Stimulated activated naive CD8-positive, alpha-beta T cell treated with anti-CD3 and anti-CD28 coated beads, Interleukin-15, amount 100 ng/mL, for 72 hours (primary cell): Measurements from ENCODE around the gene MYCN.
A peak's percentile ranks its signal among the peaks of the same experiment; 100 is the strongest.

Experiments used
- ATAC-seq: fragments of 150-1000 bp; cut with Tn5 transposase; 2 replicates; pipeline ENCODE4 v1.10.0; 2021; ENCODE audit warnings: mild to moderate bottlenecking, moderate library complexity
- DNase-seq, 2 donors: peaks; one replicate each; pipeline ENCODE4 v3.0.0; 2021 to 2022
- H3K27ac Mint-ChIP-seq, 2 donors: one replicate each; pipeline ENCODE4 v1.8.0; 2022; ENCODE audit warnings: mild to moderate bottlenecking in 2 of 2, mixed read lengths in 2 of 2, moderate library complexity in 2 of 2
- H3K27me3 Mint-ChIP-seq: one replicate; pipeline ENCODE4 v1.8.0; 2022; ENCODE audit warnings: mixed read lengths
- H3K4me1 Mint-ChIP-seq: one replicate; pipeline ENCODE4 v1.8.0; 2022; ENCODE audit warnings: mild to moderate bottlenecking, mixed read lengths
- H3K4me3 Mint-ChIP-seq, 2 donors: one replicate each; pipeline ENCODE4 v1.8.0; 2022; ENCODE audit warnings: mild to moderate bottlenecking in 2 of 2, mixed read lengths in 2 of 2, moderate library complexity in 1 of 2
- H3K9me3 Mint-ChIP-seq, 2 donors: one replicate each; pipeline ENCODE4 v1.8.0; 2022; ENCODE audit warnings: mixed read lengths in 2 of 2

Gene MYCN

DNA sequence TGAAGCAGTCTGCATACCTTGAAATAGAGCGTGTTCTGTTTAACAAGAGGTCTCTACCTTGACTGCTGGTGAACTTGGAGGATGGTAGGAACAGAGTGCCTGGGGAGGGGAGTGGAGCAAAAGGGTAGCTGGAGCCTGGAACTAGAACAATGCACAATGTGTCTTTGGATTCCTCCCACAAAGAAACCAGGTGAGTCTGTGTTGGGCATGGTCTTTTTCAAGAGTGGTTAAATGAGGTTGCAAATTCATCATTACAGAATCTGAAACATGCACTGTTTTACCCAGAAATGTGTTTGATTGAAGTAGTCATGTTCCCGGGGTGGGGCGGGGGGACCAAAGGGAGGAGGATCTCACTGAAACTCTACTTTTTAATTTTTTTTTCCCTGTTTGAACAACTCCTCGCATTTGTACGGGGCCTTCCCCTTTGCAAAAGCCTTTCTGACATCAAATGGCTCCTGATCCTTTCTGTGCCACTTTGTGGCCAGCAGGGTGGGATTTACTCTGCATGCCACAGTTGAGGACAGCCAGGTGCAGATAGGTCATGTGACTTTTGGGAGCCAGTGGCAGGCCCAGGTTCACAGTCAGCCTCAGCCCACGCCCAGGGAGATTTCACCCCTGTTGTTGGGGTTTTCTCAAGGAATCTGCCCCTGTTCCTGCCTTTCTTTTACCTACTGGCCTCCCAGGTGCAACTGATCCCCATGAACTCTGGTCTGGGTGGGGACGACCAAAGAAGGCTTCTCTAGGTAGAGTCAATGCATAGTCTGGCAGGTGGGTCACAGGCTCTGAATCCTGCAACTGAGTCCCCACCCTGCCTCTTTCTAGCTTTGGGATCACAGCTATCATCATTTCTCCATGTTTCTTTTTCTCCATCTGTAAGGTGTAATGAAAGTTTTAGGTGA, 28.2 kb downstream of the MYCN start:
- peak in 1 of 2 donors; percentile 30 for DNase-seq
- H3K4me1 Mint-ChIP-seq = peaks cover 68% of the 10 kb centered on the region
- no peaks in the 10 kb centered on the region for H3K27me3 Mint-ChIP-seq
- H3K9me3 Mint-ChIP-seq = no peaks in the 10 kb centered on the region
- H3K4me3 Mint-ChIP-seq = peak overlapping the region in 1 of 2 donors; percentile 45
- H3K27ac Mint-ChIP-seq = no peak overlapping the region
- peak; percentile 64 for ATAC-seq

DNA sequence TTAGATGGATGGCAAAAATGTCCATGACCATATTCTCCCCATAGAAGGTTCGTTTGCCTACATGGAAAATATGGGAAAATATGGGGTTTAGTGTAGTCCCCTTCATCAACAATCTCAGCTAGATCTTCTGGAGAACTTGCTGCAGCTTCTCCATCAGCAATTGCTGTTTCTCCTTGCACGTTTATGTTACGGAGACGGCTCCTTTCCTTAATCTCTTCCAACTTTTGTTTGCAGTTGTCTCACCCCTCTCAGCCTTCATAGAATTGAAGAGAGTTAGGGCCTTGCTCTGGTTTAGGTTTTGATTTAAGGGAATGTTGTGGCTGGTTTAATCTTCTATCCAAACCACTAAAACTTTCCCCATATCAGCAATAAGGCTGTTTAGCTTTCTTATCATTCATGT, 28.9 kb downstream of the MYCN start:
- no peak for ATAC-seq
- Mint-ChIP-seq H3K9me3 (no peaks in the 10 kb centered on the region), H3K27ac (peak overlapping the region in 1 of 2 donors; percentile 49), H3K4me1 (peaks cover 64% of the 10 kb centered on the region), H3K27me3 (no peaks in the 10 kb centered on the region), H3K4me3 (peak overlapping the region in 1 of 2 donors; percentile 54)
- DNase-seq = no peak

DNA sequence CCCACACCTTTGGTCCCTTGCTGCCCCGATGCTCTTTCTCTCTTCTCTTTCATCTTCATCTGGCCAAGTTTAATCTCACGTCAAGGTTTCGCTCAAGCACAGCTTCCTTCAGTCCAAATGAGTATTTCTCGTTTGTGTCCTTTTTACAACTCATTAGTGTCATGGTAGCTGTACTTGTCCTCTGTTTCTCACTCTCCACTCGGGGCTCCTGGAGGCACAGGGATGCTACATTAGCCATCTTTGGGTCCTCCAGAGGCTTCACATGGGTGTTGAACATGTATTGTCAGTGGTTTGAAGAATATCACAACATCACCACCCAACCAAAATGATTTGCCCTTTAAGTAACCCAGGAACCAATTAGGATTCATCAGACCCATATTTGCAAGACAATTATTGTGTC, 30.4 kb downstream of the MYCN start:
- Mint-ChIP-seq H3K4me3 (no peak overlapping the region), H3K27ac (no peak overlapping the region), H3K27me3 (no peaks in the 10 kb centered on the region), H3K4me1 (peaks cover 53% of the 10 kb centered on the region), H3K9me3 (no peaks in the 10 kb centered on the region)
- DNase-seq (no peak), ATAC-seq (no peak)

DNA sequence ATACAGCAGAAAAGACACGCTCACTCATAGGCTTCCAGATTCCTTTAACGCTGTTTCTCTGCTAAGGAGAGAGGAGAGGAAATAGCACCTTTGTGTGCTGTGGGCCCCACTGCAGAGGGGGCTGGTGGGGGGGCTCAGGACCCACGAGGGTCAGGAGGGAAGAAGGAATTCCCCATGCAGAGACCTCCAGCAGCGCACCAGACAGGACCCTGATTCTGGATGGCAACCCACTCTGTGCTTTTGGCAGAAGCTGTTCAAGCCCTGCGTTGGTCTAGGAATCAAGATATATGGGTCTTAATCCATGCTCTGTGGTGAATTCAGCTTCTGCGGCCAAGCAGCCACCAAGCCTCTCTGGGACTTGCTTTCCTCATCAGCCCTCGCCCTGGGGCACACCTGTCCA, 31.0 kb downstream of the MYCN start:
- Mint-ChIP-seq H3K4me1 (peaks cover 47% of the 10 kb centered on the region), H3K27ac (no peak overlapping the region), H3K9me3 (no peaks in the 10 kb centered on the region), H3K27me3 (no peaks in the 10 kb centered on the region), H3K4me3 (no peak overlapping the region)
- no peak for ATAC-seq
- DNase-seq = no peak

DNA sequence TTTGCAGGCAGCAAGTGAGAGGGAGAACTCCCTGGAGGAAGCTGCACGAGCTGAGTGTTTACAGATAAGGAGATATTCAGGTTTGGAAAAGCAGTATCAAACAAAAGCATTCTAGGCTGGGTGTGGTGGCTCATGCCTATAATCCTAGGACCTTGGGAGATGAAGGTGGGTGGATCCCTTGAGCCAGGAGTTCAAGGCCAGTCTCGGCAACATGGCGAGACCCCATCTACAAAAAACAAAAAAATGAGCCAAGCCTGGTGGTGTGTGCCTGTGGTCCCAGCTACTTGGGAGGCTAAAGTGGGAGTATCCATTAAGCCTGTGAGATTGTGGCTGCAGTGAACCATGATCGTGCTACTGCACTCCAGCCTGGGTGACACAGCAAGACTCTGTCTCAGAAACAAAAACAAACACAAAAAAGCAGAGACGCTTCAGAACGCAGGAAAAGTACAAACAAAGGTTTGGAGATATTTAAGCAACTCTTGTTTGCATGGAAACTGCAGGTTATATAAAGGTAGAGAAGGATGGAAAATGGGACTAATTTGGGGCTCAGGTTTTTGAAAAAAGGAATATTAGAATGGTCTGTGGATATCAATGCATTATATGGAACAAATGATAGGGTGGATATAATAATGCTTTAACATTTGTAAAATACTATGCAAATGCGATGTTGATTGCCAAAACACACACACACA, 31.6 kb downstream of the MYCN start:
- H3K27me3 Mint-ChIP-seq = no peaks in the 10 kb centered on the region
- peaks cover 40% of the 10 kb centered on the region for H3K4me1 Mint-ChIP-seq
- DNase-seq (no peak), ATAC-seq (no peak)
- peak overlapping the region in 1 of 2 donors; percentile 20 for H3K27ac Mint-ChIP-seq
- H3K4me3 Mint-ChIP-seq = no peak overlapping the region
- no peaks in the 10 kb centered on the region for H3K9me3 Mint-ChIP-seq

DNA sequence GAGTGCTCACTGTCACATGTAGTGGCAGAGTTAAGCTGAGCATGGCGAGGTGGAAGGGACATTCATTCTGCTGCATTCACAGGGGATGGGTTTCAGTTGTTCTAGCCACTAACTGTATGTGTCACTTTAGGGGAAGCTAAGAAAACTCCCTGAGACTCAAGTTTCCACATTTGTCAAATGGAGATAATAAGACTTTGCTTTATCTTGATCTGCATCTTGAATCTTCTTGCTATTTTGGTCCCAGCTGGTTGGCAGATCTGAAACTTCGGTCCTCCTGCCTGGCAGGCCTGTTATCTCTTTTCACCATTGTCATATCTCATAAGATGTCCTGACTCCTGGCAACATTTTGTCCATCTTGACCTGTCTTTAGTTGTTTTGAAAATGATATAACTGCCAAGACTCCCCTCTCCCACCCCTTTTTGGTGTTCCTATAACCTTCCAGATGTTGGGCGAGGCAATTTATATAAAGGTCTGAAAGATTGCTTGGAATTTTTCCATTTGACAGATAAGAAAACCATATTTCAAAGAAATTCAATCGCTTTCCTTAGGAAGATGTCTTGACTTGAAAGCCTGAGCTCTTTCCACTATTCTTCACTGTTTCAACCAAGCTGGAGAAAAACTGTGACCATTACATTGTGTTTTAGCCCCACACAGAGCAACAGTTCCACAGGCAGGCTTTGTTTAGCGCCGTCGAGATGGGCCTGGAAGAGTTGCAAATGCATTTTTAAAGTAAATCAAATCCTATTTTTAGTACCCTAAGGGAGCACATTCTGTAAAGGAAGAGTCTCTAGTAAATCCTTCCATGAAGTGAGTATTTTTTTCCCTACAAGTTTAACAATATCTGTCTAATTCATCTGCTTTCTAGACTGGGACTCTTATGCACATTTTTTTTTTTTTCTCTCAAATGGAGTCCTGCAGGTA, 33.4 kb downstream of the MYCN start:
- DNase-seq (peak in 1 of 2 donors; percentile 37), ATAC-seq (peak; percentile 82)

DNA sequence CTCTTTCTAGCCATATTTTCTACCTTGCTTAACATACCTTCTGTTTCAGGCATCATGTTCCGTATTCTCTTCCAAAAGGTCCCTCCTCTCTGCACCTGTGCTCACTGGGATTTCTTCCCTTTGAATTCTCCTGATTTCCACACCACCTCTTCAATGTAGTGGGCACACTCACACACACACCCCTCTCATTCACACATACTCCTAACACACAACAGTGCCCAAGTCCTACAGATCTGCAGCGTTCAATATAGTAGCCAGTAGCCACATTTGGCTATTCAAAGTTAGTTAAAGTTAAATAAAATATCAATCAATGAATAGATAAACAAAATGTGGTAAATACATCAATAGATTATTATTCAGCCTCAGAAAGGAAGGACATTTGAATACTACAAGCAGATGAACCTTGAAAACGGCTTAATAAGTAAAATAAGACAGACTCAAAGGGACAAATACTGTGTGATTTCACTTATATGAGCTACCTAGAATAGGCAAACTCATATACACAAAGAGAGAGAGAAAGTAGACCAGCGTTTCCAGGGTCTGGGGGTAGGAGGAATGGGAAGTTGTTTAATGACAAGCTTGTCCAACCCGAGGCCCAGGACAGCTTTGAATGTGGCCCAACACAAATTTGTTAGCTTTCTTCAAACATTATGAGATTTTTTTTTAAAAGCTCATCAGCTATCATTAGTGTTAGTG, 34.4 kb downstream of the MYCN start:
- peaks cover 13% of the 10 kb centered on the region for H3K4me1 Mint-ChIP-seq
- no peak overlapping the region for H3K27ac Mint-ChIP-seq
- ATAC-seq = no peak
- H3K4me3 Mint-ChIP-seq = no peak overlapping the region
- no peak for DNase-seq
- no peaks in the 10 kb centered on the region for H3K27me3 Mint-ChIP-seq
- no peaks in the 10 kb centered on the region for H3K9me3 Mint-ChIP-seq

More for the DNA sequence above, 33.4 kb downstream of the MYCN start:
- H3K4me3 Mint-ChIP-seq = no peak overlapping the region
- H3K9me3 Mint-ChIP-seq = no peaks in the 10 kb centered on the region
- H3K27me3 Mint-ChIP-seq = no peaks in the 10 kb centered on the region
- peaks cover 23% of the 10 kb centered on the region for H3K4me1 Mint-ChIP-seq
- no peak overlapping the region for H3K27ac Mint-ChIP-seq

DNA sequence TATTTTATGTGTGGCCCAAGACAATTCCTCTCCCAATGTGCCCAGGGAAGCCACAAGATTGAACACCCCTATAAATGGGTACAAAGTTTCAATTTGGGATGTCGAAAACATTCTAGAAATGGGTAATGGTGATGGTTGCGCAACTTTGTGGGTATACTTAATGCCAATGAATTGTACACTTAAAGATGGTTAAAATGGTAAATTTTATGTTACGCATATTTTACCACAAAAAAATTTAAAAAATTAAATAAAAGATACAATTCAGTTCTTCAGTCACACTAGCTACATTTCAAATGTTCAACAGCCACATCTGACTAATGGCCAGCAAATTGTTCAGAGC, 34.9 kb downstream of the MYCN start:
- H3K9me3 Mint-ChIP-seq = no peaks in the 10 kb centered on the region

DNA sequence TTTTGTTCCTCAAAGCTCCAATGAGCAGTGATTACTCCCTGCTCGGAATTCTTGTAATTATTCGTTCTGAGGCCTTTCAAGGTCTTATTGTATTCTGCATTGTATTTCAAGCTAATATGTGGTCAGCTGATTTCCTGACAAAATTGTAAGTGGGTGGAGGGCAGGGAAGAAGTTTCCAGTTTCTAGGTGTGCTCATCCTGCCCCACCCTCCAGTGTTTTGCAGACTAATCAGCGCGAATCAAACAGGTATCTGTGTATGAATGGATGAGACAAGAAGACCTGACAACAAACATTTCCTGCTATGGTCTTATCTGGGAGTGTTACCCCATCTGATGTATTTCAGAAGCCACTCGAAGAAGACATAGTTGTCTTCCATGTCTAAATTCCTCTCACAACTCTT, 35.3 kb downstream of the MYCN start:
- no peak overlapping the region for H3K4me3 Mint-ChIP-seq
- H3K4me1 Mint-ChIP-seq = peaks cover 11% of the 10 kb centered on the region
- no peak overlapping the region for H3K27ac Mint-ChIP-seq
- no peak for ATAC-seq
- no peaks in the 10 kb centered on the region for H3K9me3 Mint-ChIP-seq
- DNase-seq = no peak
- H3K27me3 Mint-ChIP-seq = no peaks in the 10 kb centered on the region

More for the DNA sequence above, 34.9 kb downstream of the MYCN start:
- DNase-seq = no peak
- Mint-ChIP-seq H3K27me3 (no peaks in the 10 kb centered on the region), H3K27ac (no peak overlapping the region), H3K4me3 (no peak overlapping the region), H3K4me1 (peaks cover 11% of the 10 kb centered on the region)
- no peak for ATAC-seq

DNA sequence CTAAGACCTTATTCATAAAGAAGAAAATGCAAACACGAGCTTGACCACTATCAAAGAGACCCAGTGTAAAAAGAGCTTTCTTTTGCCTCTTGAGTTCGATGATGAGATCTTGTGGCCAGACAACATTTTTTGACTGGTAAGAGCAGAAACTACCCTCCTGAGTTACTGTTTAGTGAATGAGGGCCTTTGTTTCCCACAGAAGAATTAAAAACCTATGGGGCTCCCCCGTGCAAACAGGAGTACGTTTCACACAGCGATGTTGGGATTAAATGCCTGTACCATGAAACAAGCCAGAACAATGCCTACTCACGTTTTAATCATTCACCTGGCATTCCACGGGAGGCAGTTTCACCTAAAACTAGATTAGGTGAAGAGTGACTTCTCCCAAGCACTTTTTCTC, 36.0 kb downstream of the MYCN start:
- no peak for DNase-seq
- no peak overlapping the region for H3K4me3 Mint-ChIP-seq

DNA sequence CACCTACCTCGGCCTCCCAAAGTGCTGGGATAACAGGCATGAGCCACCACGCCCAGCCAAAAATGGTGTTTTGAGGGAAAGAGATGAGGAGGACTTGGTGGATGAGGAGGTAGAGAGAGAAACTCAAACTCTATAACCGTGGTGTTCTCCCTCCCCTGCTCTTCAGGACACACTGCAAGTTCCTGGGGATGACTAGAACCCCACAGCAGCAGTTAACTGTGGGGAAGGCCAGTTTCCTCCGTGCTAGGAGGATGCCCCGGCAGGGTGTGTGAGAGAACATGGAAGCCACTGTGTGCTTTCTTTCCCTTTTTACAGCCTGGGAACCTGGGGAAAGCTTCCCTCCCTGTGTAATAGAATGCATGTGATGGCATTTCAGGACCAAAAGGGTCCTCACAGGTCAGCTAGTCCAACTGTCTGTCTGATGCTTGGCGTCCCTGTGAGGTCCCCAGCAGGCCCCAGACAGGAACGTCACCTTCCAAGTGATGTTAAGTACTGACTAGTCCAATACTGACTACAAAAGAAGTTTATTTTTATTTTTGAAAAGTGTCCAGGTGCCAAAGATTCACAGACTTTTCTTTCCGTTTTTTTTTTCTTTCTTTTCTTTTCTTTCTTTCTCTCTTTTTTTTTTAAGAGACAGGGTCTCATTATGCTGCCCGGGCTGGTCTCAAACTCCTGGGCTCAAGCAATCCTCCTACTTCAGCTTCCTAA, 38.9 kb downstream of the MYCN start:
- no peaks in the 10 kb centered on the region for H3K27me3 Mint-ChIP-seq
- ATAC-seq (no peak), DNase-seq (no peak)
- peak overlapping the region in 1 of 2 donors; percentile 6 for H3K27ac Mint-ChIP-seq
- H3K9me3 Mint-ChIP-seq = no peaks in the 10 kb centered on the region
- H3K4me1 Mint-ChIP-seq = peaks cover 12% of the 10 kb centered on the region
- H3K4me3 Mint-ChIP-seq = no peak overlapping the region

More for the DNA sequence above, 36.0 kb downstream of the MYCN start:
- peaks cover 11% of the 10 kb centered on the region for H3K4me1 Mint-ChIP-seq
- H3K27ac Mint-ChIP-seq = no peak overlapping the region
- no peak for ATAC-seq
- H3K9me3 Mint-ChIP-seq = no peaks in the 10 kb centered on the region
- no peaks in the 10 kb centered on the region for H3K27me3 Mint-ChIP-seq

DNA sequence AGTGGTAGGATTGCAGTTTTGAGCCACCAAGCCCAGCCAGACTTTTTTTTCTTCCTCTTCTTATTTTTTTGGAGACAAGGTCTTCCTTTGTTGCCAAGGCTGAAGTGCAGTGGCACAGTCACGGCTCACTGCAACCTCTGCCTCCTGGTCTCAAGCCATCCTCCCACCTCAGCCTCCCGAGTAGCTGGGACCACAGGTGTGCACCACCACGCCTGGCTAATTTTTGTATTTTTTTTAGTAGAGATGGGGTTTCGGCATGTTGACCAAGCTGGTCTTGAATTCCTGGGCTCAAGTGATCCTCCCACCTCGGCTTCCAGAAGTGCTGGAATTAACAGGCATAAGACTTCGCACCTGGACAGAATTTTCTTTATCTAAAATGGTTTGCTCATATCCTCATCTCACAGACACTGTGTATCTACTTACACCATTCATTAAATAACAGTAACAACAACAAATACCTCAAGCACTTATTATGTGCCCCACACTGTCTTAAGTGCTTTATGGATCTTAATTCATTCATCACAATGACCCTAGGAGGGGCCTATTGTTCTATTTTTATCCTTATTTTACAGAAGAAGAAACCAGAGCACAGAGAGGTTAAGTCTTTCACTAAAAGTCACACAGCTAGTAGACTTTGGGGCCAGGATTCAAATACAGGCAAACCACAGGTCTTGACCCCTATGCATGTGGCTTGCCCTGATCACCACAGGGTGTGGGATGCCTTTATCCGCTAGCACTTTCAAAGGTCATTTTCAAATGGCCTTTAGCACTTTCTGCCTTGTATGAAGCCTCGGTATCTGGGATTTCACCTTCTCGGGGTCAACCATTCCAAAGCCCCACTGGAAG, 39.6 kb downstream of the MYCN start:
- no peak for DNase-seq
- H3K4me3 Mint-ChIP-seq = no peak overlapping the region
- H3K9me3 Mint-ChIP-seq = no peaks in the 10 kb centered on the region
- peak overlapping the region in 1 of 2 donors; percentile 6 for H3K27ac Mint-ChIP-seq
- ATAC-seq = no peak
- no peaks in the 10 kb centered on the region for H3K27me3 Mint-ChIP-seq
- peaks cover 12% of the 10 kb centered on the region for H3K4me1 Mint-ChIP-seq

DNA sequence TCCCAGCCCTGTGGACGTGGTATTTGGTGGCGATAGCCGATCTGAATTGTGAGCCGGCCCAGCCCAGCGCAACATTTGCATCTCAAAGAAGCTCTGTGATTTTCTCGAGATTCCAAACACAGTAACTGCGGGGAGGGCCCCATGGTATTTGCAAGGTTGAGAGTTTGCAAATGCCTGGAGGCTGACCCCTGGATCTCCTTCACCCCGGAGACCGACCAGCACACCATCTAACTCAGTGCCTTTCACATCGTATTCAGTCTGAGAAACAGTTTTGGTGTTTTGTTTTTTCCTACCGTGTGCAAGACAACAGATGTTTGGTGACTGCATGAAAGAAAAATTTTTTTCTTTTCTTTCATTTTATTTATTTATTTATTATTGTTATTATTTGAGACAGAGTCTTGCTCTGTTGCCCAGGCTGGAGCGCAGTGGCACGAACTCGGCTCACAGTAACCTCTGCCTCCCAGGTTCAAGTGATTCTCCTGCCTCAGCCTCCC, 40.3 kb downstream of the MYCN start:
- no peaks in the 10 kb centered on the region for H3K9me3 Mint-ChIP-seq
- H3K4me1 Mint-ChIP-seq = peaks cover 12% of the 10 kb centered on the region
- no peak overlapping the region for H3K4me3 Mint-ChIP-seq
- H3K27me3 Mint-ChIP-seq = no peaks in the 10 kb centered on the region
- DNase-seq (no peak), ATAC-seq (no peak)
- H3K27ac Mint-ChIP-seq = no peak overlapping the region

DNA sequence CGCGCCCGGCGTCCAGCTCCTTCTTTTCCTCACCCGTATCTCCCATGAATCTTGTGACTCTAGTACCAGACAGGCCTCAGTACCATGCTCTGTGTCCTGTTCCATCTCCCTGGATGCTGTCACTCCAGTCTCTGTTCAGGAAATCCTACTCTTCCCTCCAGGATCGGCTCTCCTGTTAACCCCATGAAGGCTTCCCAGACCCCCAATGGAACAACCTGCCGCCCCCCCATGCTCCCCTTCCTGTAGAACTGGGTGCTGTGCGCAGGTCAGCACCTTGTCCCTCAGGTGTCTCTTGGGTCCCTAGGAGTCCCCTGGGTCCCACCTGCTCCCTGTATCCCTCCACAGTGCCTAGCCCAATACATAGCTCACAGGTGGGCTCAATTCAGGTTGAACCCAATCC, 41.3 kb downstream of the MYCN start:
- H3K4me1 Mint-ChIP-seq = peaks cover 12% of the 10 kb centered on the region
- no peak overlapping the region for H3K4me3 Mint-ChIP-seq
- H3K9me3 Mint-ChIP-seq = no peaks in the 10 kb centered on the region
- ATAC-seq (no peak), DNase-seq (no peak)
- H3K27me3 Mint-ChIP-seq = no peaks in the 10 kb centered on the region
- H3K27ac Mint-ChIP-seq = peak overlapping the region in 1 of 2 donors; percentile 35
